Right hindlimb (tissue), 1 donor: ENCODE results near the gene UBE3D.
"Not testable (repeated sequence)": the region's sequence is repeated elsewhere in the genome, so short reads cannot be mapped to it uniquely, and the experiment has no call there.

Experiments used
- DNase-seq: peaks from one replicate; pipeline ENCODE4 v3.0.0-alpha.2; 2018

Gene UBE3D

DNA sequence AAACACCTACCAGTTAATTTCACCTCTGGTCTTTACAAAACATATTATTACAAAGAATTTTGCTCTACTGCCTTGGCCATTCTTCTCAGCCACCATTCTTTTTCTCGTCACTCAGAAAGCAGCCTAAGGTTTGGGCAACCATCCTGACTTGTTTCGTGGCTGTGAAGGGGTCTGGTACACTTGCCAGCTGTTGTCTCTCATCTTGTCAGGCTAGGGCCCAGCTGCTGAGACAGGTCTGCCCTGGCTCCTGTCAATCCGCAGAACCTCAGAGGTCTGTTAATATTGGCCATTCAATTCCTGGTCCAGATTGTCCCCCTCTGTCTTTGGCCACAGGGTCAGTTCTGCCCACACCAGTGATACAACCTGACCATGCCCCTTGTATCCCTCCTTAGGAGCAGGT is 197.7 kb downstream of the UBE3D start:
- no peak for DNase-seq

DNA sequence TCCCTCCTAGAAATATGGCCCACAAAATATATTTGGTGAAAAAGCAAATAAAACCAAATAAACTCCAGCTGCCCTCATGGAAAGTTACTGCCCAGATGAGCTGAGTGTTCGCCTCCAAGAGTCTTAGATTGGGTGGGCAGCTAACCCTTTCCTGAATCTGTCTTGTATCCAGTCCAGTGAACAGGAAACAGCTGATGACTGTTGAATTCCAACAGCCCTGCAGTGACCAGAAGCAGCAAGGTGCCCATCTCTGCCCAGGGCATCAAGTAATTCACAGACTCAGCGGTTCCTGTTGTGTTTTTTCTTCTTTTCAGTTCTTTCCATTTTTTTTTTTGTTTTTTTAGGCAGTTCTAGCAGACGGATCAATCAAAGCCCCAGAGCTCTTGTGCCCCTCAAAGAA is 199.2 kb downstream of the UBE3D start:
- DNase-seq, result no peak

DNA sequence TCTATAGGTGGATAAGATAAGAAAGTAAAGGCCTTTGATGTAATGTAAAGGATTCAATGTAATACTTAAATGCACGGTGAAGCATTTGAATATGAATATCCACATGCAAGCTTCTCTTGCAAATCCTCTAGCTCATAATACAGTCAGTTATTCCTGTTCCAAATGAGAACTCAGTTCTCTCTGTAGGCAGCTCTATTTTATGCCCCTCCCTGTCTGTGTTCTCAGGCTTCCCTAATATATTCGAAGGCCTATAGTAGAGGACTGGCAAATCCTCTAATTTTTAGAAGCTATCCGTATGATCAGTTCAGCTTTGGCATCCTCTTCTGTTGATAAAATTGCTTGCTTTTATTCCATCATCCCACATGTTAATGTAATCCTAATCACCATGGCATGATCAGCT is 200.2 kb downstream of the UBE3D start:
- DNase-seq, result no peak

DNA sequence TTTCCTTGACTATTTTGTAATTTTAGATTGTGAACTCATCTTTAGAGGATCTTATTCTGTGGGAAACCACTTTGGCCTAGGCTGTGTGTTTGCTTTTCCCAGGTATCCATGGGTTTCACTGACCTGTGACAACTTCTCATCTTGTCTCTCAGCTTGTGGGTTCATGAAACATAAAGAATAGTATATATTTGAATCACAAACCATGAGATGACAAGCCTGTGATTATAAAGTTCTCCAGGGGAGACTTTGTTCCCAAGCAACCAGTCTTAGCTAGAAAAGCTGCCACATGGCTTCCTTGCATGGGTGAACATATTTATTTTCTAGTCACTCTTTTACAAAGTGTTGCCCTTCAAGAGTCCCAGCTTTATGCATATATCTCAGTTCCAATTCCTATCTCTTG is 201.9 kb downstream of the UBE3D start:
- DNase-seq, result no peak

DNA sequence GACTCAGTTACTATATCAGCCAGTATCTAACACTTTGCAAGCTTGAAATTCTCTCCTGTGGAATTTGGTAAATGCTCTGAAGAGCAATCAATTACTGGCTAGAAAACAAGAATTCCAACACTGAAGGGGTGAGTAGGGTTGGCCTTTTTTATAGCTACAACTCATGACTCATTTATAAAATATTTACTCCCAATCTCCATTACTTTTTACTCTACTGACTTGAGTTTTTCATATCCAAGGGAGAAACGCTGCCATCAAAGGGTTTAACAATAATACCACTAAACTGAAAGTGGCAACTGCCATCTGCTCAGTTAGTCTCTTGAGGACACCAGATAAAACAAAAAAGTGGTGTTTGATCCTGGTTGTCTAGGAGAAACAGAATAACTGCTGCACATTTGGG is 203.1 kb downstream of the UBE3D start:
- no peak for DNase-seq

DNA sequence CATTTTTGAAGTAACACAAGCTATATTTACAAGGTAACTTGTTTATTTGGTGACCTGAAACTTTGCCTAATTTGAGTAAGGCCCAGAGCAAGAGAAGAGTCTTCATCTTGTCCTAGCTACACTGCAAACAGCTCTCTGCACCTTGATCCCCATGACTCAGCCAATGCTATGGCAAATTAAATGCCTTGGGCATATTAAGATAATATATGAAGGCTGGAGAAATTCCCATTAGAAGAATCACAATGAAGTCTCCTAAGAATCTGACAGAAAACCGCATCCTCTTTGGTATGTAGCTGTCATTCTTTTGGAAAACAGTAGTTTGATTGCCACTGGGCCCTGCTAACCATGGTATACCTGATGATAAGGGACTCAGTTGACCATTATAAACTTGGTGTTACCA is 204.5 kb downstream of the UBE3D start:
- no peak for DNase-seq

DNA sequence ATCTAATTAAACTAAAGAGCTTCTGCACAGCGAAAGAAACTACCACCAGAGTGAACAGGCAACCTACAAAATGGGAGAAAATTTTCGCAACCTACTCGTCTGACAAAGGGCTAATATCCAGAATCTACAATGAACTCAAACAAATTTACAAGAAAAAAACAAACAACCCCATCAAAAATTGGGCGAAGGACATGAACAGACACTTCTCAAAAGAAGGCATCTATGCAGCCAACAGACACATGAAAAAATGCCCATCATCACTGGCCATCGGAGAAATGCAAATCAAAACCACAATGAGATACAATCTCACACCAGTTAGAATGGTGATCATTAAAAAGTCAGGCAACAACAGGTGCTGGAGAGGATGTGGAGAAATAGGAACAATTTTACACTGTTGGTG is 209.6 kb downstream of the UBE3D start:
- not testable (repeated sequence) for DNase-seq

DNA sequence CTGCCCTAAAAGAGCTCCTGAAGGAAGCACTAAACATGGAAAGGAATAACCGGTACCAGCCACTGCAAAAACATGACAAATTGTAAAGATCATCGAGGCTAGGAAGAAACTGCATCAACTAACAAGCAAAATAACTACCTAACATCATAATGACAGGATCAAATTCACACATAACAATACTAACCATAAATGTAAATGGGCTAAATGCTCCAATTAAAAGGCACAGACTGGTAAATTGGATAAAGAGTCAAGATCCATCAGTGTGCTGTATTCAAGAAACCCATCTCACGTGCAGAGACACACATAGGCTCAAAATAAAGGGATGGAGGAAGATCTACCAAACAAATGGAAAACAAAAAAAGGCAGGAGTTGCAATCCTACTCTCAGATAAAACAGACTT is 212.7 kb downstream of the UBE3D start:
- DNase-seq, result not testable (repeated sequence)

DNA sequence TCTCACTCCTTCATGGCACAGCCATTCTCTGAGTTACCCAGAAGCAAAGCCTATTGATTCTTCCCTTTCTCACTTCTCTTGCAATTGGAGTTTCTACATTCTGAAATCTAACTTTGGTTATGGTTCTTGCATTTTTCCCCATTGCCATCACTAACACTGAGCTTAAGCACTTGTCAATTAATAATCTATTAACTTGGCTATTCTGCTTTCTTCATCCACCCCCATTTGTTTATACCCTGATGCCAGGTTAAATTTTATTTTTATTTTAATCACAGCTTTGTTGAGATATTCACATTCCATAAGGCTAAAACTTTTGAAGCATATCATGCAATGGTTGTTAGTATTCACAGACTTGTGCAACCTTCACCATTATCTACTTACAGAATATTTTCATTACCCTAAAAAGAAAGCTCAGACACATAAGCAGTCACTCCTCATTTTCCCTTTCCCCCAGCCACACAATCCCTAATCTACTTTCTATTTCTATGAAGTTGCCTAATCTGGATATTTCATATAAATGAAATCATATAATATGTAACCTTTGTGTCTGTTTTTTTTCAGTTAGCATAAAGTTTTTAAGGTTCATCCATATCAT is 222.3 kb downstream of the UBE3D start:
- no peak for DNase-seq

DNA sequence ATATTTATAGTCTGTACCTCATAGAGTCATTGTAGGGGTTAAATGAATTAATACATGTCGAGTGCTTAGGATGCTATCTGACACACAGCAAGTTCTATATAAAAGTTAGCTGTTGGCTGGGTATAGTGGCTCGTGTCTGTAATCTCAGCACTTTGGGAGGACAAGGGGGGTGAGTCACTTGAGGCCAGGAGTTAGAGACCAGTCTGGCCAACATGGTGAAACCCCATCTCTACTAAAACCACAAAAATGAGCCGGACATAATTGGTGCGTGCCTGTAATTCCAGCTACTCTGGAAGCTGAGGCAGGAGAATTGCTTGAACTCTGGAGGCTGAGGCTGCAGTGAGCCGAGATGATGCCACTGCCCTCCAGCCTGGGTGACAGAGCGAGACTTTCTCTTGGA is 222.9 kb downstream of the UBE3D start:
- no peak for DNase-seq
